Activated naive CD4-positive, alpha-beta T cell treated with anti-CD3 and anti-CD28 coated beads, Interleukin-2, amount 50 U/mL, for 72 hours (primary cell): ENCODE data around the gene PRIMA1. TPM values are rescaled to one million over a fixed set of nuclear protein-coding genes. Genes with fewer than 3 reads are reported as not detected.

Experiments
- ATAC-seq, 2 donors: fragments of 150-1000 bp; cut with Tn5 transposase; 2 replicates each; pipeline ENCODE4 v1.10.0; 2021; ENCODE audit warnings: mild to moderate bottlenecking in 2 of 2, moderate library complexity in 2 of 2
- DNase-seq, 2 donors: peaks; one replicate each; pipeline ENCODE4 v3.0.0; 2021 to 2022; ENCODE audit warnings: low spot score in 2 of 2
- H3K27ac Mint-ChIP-seq, 2 donors: one replicate each; pipeline ENCODE4 v1.8.0; 2022; ENCODE audit warnings: mild to moderate bottlenecking in 2 of 2, mixed read lengths in 2 of 2
- H3K36me3 Mint-ChIP-seq, 2 donors: one replicate each; pipeline ENCODE4 v1.8.0; 2022; ENCODE audit warnings: mixed read lengths in 2 of 2
- H3K9me3 Mint-ChIP-seq, 2 donors: one replicate each; pipeline ENCODE4 v1.8.0; 2022; ENCODE audit warnings: mixed read lengths in 2 of 2
- total RNA-seq, 2 donors: library from RNA; stranded (reverse); gene quantifications; one replicate each; pipeline ENCODE4 v1.2.3, GENCODE V29; 2022

The PRIMA1 gene
- total RNA-seq, 2 donors from 2014 or later, result not detected

- ATAC-seq, result no peak
- H3K36me3 Mint-ChIP-seq, result no peaks in the 10 kb centered on the region
These were observed 40.7 kb downstream of the PRIMA1 start for GRCh38 chr14:93747560-93747959.

GRCh38 chr14:93747102-93747501, 41.2 kb downstream of the PRIMA1 start:
- Mint-ChIP-seq H3K27ac (no peak overlapping the region), H3K36me3 (no peaks in the 10 kb centered on the region), H3K9me3 (peaks cover 0 to 5% of the 10 kb centered on the region in 2 donors)
- DNase-seq (no peak), ATAC-seq (no peak)

More at GRCh38 chr14:93747560-93747959, 40.7 kb downstream of the PRIMA1 start:
- Mint-ChIP-seq H3K27ac (peak overlapping the region in 1 of 2 donors; percentile 0), H3K9me3 (peaks cover 0 to 5% of the 10 kb centered on the region in 2 donors)
- DNase-seq, result no peak

GRCh38 chr14:93745603-93746273, 42.5 kb downstream of the PRIMA1 start:
- peaks cover 0 to 5% of the 10 kb centered on the region in 2 donors for H3K9me3 Mint-ChIP-seq

GRCh38 chr14:93744876-93745275, 43.4 kb downstream of the PRIMA1 start:
- DNase-seq, result no peak
- ATAC-seq, result no peak
- Mint-ChIP-seq H3K36me3 (no peaks in the 10 kb centered on the region), H3K9me3 (peaks cover 0 to 5% of the 10 kb centered on the region in 2 donors), H3K27ac (no peak overlapping the region)

More at GRCh38 chr14:93745603-93746273, 42.5 kb downstream of the PRIMA1 start:
- ATAC-seq (no peak), DNase-seq (no peak)
- Mint-ChIP-seq H3K36me3 (no peaks in the 10 kb centered on the region), H3K27ac (no peak overlapping the region)

GRCh38 chr14:93744176-93744575, 44.1 kb downstream of the PRIMA1 start:
- no peak for DNase-seq
- Mint-ChIP-seq H3K27ac (no peak overlapping the region), H3K9me3 (peaks cover 0 to 5% of the 10 kb centered on the region in 2 donors), H3K36me3 (no peaks in the 10 kb centered on the region)
- ATAC-seq, result no peak

- Mint-ChIP-seq H3K27ac (no peak overlapping the region), H3K9me3 (peaks cover 0 to 5% of the 10 kb centered on the region in 2 donors), H3K36me3 (no peaks in the 10 kb centered on the region)
- ATAC-seq (no peak), DNase-seq (no peak)
These were observed 44.8 kb downstream of the PRIMA1 start for GRCh38 chr14:93743270-93744060.

- no peak for ATAC-seq
- Mint-ChIP-seq H3K36me3 (no peaks in the 10 kb centered on the region), H3K27ac (peak overlapping the region in 1 of 2 donors; percentile 6), H3K9me3 (peaks cover 0 to 3% of the 10 kb centered on the region in 2 donors)
- no peak for DNase-seq
These were observed 45.5 kb downstream of the PRIMA1 start for GRCh38 chr14:93742761-93743160.

- Mint-ChIP-seq H3K9me3 (no peaks in the 10 kb centered on the region), H3K36me3 (no peaks in the 10 kb centered on the region), H3K27ac (no peak overlapping the region)
- DNase-seq (no peak), ATAC-seq (no peak)
These were observed 46.6 kb downstream of the PRIMA1 start for GRCh38 chr14:93741556-93742230.

GRCh38 chr14:93737634-93738033, 50.7 kb downstream of the PRIMA1 start:
- ATAC-seq, result no peak
- H3K27ac Mint-ChIP-seq, result no peak overlapping the region
- H3K36me3 Mint-ChIP-seq, result no peaks in the 10 kb centered on the region
- no peaks in the 10 kb centered on the region for H3K9me3 Mint-ChIP-seq
- no peak for DNase-seq

- ATAC-seq (no peak), DNase-seq (no peak)
- no peaks in the 10 kb centered on the region for H3K9me3 Mint-ChIP-seq
- no peak overlapping the region for H3K27ac Mint-ChIP-seq
- H3K36me3 Mint-ChIP-seq, result no peaks in the 10 kb centered on the region
These were observed 51.8 kb downstream of the PRIMA1 start for GRCh38 chr14:93736378-93737014.

- Mint-ChIP-seq H3K36me3 (no peaks in the 10 kb centered on the region), H3K9me3 (no peaks in the 10 kb centered on the region), H3K27ac (peak overlapping the region in 1 of 2 donors; percentile 85)
- DNase-seq (no peak), ATAC-seq (no peak)
These were observed 53.1 kb downstream of the PRIMA1 start for GRCh38 chr14:93735206-93735605.

- Mint-ChIP-seq H3K9me3 (no peaks in the 10 kb centered on the region), H3K27ac (no peak overlapping the region), H3K36me3 (no peaks in the 10 kb centered on the region)
- no peak for DNase-seq
- ATAC-seq, result no peak
These were observed 54.0 kb downstream of the PRIMA1 start for GRCh38 chr14:93734086-93734822.

GRCh38 chr14:93733631-93734030, 54.7 kb downstream of the PRIMA1 start:
- Mint-ChIP-seq H3K36me3 (no peaks in the 10 kb centered on the region), H3K9me3 (no peaks in the 10 kb centered on the region), H3K27ac (no peak overlapping the region)
- ATAC-seq (no peak), DNase-seq (no peak)

- Mint-ChIP-seq H3K27ac (no peak overlapping the region), H3K36me3 (no peaks in the 10 kb centered on the region), H3K9me3 (no peaks in the 10 kb centered on the region)
- DNase-seq (no peak), ATAC-seq (no peak)
These were observed 55.1 kb downstream of the PRIMA1 start for GRCh38 chr14:93733231-93733630.

- no peak for DNase-seq
- Mint-ChIP-seq H3K27ac (no peak overlapping the region), H3K36me3 (no peaks in the 10 kb centered on the region), H3K9me3 (no peaks in the 10 kb centered on the region)
- ATAC-seq, result no peak
These were observed 55.8 kb downstream of the PRIMA1 start for GRCh38 chr14:93732524-93732923.

GRCh38 chr14:93731753-93732152, 56.5 kb downstream of the PRIMA1 start:
- no peak overlapping the region for H3K27ac Mint-ChIP-seq
- no peaks in the 10 kb centered on the region for H3K36me3 Mint-ChIP-seq
- no peak for DNase-seq
- no peaks in the 10 kb centered on the region for H3K9me3 Mint-ChIP-seq
- ATAC-seq, result no peak
